ENCODE data around the gene INHBB.

INHBB gene

DNA sequence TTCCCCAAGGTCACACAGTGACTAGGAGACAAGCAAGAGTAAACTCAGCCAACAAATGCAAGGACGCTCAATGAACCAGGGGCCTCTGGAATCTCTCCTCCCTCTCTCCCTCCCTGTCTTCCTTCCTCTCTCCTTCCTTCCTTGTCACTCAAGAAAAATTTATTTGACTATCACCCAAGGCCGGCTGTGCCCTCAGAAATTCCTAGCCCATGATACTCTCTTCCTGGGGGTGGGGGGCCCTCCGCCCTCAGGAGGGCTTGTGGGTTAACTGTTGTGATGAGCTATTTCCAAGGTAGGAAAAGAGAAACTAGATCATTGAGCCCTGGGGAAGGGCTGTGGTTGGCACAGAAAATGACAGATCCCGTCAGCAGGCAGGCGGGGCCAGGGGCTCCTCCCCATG is 21.7 kb downstream of the INHBB start:
- peaks cover 4% of the 10 kb centered on the region; the same call in 1 of the 2 replicates for H3K27me3 ChIP-seq (ENCODE audit: insufficient read depth, low read length)
- H3K9me3 ChIP-seq (ENCODE audit: low read length) = no peaks in the 10 kb centered on the region
- H3K9me2 ChIP-seq (ENCODE audit: low read depth, low read length) = no peaks in the 10 kb centered on the region
- TF ChIP-seq, protein P1, sequence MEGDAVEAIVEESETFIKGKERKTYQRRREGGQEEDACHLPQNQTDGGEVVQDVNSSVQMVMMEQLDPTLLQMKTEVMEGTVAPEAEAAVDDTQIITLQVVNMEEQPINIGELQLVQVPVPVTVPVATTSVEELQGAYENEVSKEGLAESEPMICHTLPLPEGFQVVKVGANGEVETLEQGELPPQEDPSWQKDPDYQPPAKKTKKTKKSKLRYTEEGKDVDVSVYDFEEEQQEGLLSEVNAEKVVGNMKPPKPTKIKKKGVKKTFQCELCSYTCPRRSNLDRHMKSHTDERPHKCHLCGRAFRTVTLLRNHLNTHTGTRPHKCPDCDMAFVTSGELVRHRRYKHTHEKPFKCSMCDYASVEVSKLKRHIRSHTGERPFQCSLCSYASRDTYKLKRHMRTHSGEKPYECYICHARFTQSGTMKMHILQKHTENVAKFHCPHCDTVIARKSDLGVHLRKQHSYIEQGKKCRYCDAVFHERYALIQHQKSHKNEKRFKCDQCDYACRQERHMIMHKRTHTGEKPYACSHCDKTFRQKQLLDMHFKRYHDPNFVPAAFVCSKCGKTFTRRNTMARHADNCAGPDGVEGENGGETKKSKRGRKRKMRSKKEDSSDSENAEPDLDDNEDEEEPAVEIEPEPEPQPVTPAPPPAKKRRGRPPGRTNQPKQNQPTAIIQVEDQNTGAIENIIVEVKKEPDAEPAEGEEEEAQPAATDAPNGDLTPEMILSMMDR (IDR thresholded peaks at IDR 0.05; ENCODE audit: low read length) = no peak
- TF ChIP-seq EZH2 (IDR thresholded peaks at IDR 0.05; ENCODE audit: borderline replicate concordance, low read length) = no peak
- no peak overlapping the region for H3K9ac ChIP-seq (ENCODE audit: low read length)
- H3K79me2 ChIP-seq (ENCODE audit: insufficient read depth, low read length) = no peaks in the 10 kb centered on the region
- no peaks in the 10 kb centered on the region for H3K36me3 ChIP-seq (ENCODE audit: insufficient read depth, low read length)
- no peak overlapping the region for H3K27ac ChIP-seq (ENCODE audit: low read depth, low read length, poor library complexity, severe bottlenecking)
- no peak overlapping the region for H3K4me2 ChIP-seq (ENCODE audit: low read length)
- H3F3A ChIP-seq (ENCODE audit: insufficient read depth, low read length) = no peaks in the 10 kb centered on the region
- H4K20me1 ChIP-seq (ENCODE audit: insufficient read depth, low read length) = no peaks in the 10 kb centered on the region
- H3K4me1 ChIP-seq (ENCODE audit: insufficient read depth, low read length, severe bottlenecking) = no peaks in the 10 kb centered on the region
- H2AFZ ChIP-seq (ENCODE audit: low read length) = no peak overlapping the region
- H3K4me3 ChIP-seq (ENCODE audit: low read depth, low read length, poor library complexity, severe bottlenecking) = no peak overlapping the region

DNA sequence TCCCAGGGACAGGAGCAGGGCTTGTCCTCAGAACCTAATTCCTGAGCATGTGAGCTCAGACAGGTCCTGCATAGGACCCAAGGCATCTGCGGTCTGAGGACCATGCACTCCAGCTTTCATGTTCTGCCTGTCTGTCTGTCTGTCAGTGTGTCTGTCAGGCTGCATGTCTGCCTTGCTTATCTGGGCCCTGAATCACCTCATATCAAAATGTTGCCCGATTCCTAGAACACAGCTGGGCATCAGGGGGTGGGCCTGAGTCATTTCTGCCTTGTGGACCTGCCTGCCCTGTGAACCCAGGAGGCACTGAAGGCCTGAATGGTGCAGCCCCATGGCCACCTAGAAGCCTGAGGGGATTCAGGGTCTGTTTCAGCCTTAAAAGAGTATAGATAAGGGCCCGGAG is 22.1 kb downstream of the INHBB start:
- H3K36me3 ChIP-seq (ENCODE audit: insufficient read depth, low read length) = no peaks in the 10 kb centered on the region
- no peak overlapping the region for H3K4me2 ChIP-seq (ENCODE audit: low read length)
- no peaks in the 10 kb centered on the region for H3K4me1 ChIP-seq (ENCODE audit: insufficient read depth, low read length, severe bottlenecking)
- no peak overlapping the region for H3K9ac ChIP-seq (ENCODE audit: low read length)
- H3K27ac ChIP-seq (ENCODE audit: low read depth, low read length, poor library complexity, severe bottlenecking) = no peak overlapping the region
- no peak overlapping the region for H2AFZ ChIP-seq (ENCODE audit: low read length)
- peaks cover 4% of the 10 kb centered on the region; the same call in 1 of the 2 replicates for H3K27me3 ChIP-seq (ENCODE audit: insufficient read depth, low read length)
- no peaks in the 10 kb centered on the region for H4K20me1 ChIP-seq (ENCODE audit: insufficient read depth, low read length)
- H3K79me2 ChIP-seq (ENCODE audit: insufficient read depth, low read length) = no peaks in the 10 kb centered on the region
- TF ChIP-seq EZH2 (IDR thresholded peaks at IDR 0.05; ENCODE audit: borderline replicate concordance, low read length) = no peak
- TF ChIP-seq, protein P1 (IDR thresholded peaks at IDR 0.05; ENCODE audit: low read length) = no peak
- no peaks in the 10 kb centered on the region for H3K9me3 ChIP-seq (ENCODE audit: low read length)
- H3F3A ChIP-seq (ENCODE audit: insufficient read depth, low read length) = no peaks in the 10 kb centered on the region
- H3K4me3 ChIP-seq (ENCODE audit: low read depth, low read length, poor library complexity, severe bottlenecking) = no peak overlapping the region
- H3K9me2 ChIP-seq (ENCODE audit: low read depth, low read length) = no peaks in the 10 kb centered on the region

DNA sequence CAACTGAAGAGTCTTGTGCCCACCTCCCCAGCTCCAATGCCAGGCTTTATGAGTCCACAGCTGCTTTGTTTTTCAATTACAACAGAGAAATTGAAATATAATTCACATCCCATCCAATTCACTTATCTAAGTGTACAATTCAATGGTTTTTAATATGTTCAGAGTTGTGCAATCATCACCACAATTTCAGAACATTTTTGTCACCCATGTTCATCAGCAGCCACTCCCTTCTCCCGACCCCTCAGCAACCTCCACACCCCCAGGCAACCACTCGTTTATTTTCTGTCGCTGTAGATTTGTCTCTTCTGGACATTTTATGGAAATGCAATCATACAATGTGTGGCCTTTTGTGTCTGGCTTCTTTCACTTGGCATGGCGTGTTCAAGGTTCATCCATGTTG is 23.3 kb downstream of the INHBB start:
- no peaks in the 10 kb centered on the region for H3F3A ChIP-seq (ENCODE audit: insufficient read depth, low read length)
- H3K27me3 ChIP-seq (ENCODE audit: insufficient read depth, low read length) = peaks cover 4% of the 10 kb centered on the region; the same call in 1 of the 2 replicates
- no peaks in the 10 kb centered on the region for H3K9me3 ChIP-seq (ENCODE audit: low read length)
- H3K4me2 ChIP-seq (ENCODE audit: low read length) = no peak overlapping the region
- no peaks in the 10 kb centered on the region for H3K36me3 ChIP-seq (ENCODE audit: insufficient read depth, low read length)
- no peak overlapping the region for H2AFZ ChIP-seq (ENCODE audit: low read length)
- H3K9ac ChIP-seq (ENCODE audit: low read length) = no peak overlapping the region
- H4K20me1 ChIP-seq (ENCODE audit: insufficient read depth, low read length) = no peaks in the 10 kb centered on the region
- no peak overlapping the region for H3K27ac ChIP-seq (ENCODE audit: low read depth, low read length, poor library complexity, severe bottlenecking)
- H3K4me3 ChIP-seq (ENCODE audit: low read depth, low read length, poor library complexity, severe bottlenecking) = no peak overlapping the region
- no peak for TF ChIP-seq EZH2 (IDR thresholded peaks at IDR 0.05; ENCODE audit: borderline replicate concordance, low read length)
- TF ChIP-seq, protein P1 (IDR thresholded peaks at IDR 0.05; ENCODE audit: low read length) = no peak
- H3K9me2 ChIP-seq (ENCODE audit: low read depth, low read length) = no peaks in the 10 kb centered on the region
- H3K79me2 ChIP-seq (ENCODE audit: insufficient read depth, low read length) = no peaks in the 10 kb centered on the region
- no peaks in the 10 kb centered on the region for H3K4me1 ChIP-seq (ENCODE audit: insufficient read depth, low read length, severe bottlenecking)
